OCI-LY1 (cell line): ENCODE results near the gene PRPF31.

Experiments used
- H2AFZ ChIP-seq: fragments of 200-600 bp; sonication (generic), shearing (Covaris generic); 2 replicates; pipeline ENCODE4 v1.6.0; 2014; ENCODE audit warnings: antibody characterized with exemption, mild to moderate bottlenecking, low read length
- H3F3A ChIP-seq: fragments of 200-600 bp; sonication (generic), shearing (Covaris generic); 2 replicates; pipeline ENCODE4 v1.6.0; 2014; ENCODE audit warnings: mild to moderate bottlenecking, antibody characterized with exemption, low read length, moderate library complexity; ENCODE audit not compliant: insufficient read depth
- H3K27ac ChIP-seq: fragments of 200-600 bp; sonication (generic); 2 replicates; pipeline ENCODE4 v1.5.1; 2014; ENCODE audit warnings: low read length, mixed run types, mild to moderate bottlenecking, low read depth; ENCODE audit not compliant: poor library complexity, severe bottlenecking
- H3K27me3 ChIP-seq: fragments of 200-600 bp; sonication (generic); 2 replicates; pipeline ENCODE4 v1.6.0; 2014; ENCODE audit warnings: antibody characterized with exemption, mild to moderate bottlenecking, low read length, moderate library complexity; ENCODE audit not compliant: insufficient read depth
- H3K36me3 ChIP-seq: fragments of 200-600 bp; sonication (generic); 2 replicates; pipeline ENCODE4 v1.6.1; 2014; ENCODE audit warnings: mild to moderate bottlenecking, antibody characterized with exemption, low read length, moderate library complexity, mixed read lengths; ENCODE audit not compliant: insufficient read depth
- H3K4me1 ChIP-seq: fragments of 200-600 bp; sonication (generic); 2 replicates; pipeline ENCODE4 v1.5.1; 2014; ENCODE audit warnings: mild to moderate bottlenecking, low read length, moderate library complexity; ENCODE audit not compliant: insufficient read depth, severe bottlenecking
- H3K4me2 ChIP-seq: fragments of 200-600 bp; sonication (generic), shearing (Covaris generic); 2 replicates; pipeline ENCODE4 v1.6.1; 2014; ENCODE audit warnings: low read length
- H3K4me3 ChIP-seq: fragments of 200-600 bp; sonication (generic); 2 replicates; pipeline ENCODE4 v1.5.1; 2014; ENCODE audit warnings: low read length, low read depth, mild to moderate bottlenecking, mixed read lengths; ENCODE audit not compliant: poor library complexity, severe bottlenecking
- H3K79me2 ChIP-seq: fragments of 200-600 bp; shearing (Covaris generic); 2 replicates; pipeline ENCODE4 v1.6.1; 2016; ENCODE audit warnings: mixed run types, low read length, mixed read lengths; ENCODE audit not compliant: insufficient read depth
- H3K9ac ChIP-seq: fragments of 200-600 bp; sonication (generic), shearing (Covaris generic); 2 replicates; pipeline ENCODE4 v1.6.1; 2014; ENCODE audit warnings: mild to moderate bottlenecking, low read length, mixed read lengths
- H3K9me2 ChIP-seq: fragments of 200-600 bp; sonication (generic), shearing (Covaris generic); 2 replicates; pipeline ENCODE4 v1.6.1; 2014; ENCODE audit warnings: low read depth, mild to moderate bottlenecking, low read length, mixed read lengths
- H3K9me3 ChIP-seq: fragments of 200-600 bp; shearing (Covaris generic); 2 replicates; pipeline ENCODE4 v1.6.1; 2014; ENCODE audit warnings: low read length, mixed read lengths
- H4K20me1 ChIP-seq: fragments of 200-600 bp; sonication (generic), shearing (Covaris generic); 2 replicates; pipeline ENCODE4 v1.6.0; 2016; ENCODE audit warnings: mild to moderate bottlenecking, low read length; ENCODE audit not compliant: insufficient read depth
- EZH2 ChIP-seq: fragments of 200-600 bp; sonication (generic), shearing (Covaris generic); IDR thresholded peaks from 2 replicates; pipeline ENCODE4 v1.8.0; 2017; ENCODE audit warnings: borderline replicate concordance, mixed run types, mild to moderate bottlenecking, antibody characterized with exemption, low read length, moderate library complexity, mixed read lengths
- TF ChIP-seq, protein P1 (sequence below): fragments of 200-600 bp; sonication (generic), shearing (Covaris generic); IDR thresholded peaks from 2 replicates; pipeline ENCODE4 v1.5.1; 2017; ENCODE audit warnings: mild to moderate bottlenecking, antibody characterized with exemption, low read length, moderate library complexity, mixed read lengths

PRPF31 gene

GRCh38 chr19:54164369-54165068, 49.0 kb downstream of the PRPF31 start:
- H3K9ac ChIP-seq = no peak overlapping the region
- H3K4me3 ChIP-seq = no peak overlapping the region
- H3K27me3 ChIP-seq = no peaks in the 10 kb centered on the region
- H3K4me1 ChIP-seq = peaks cover 21% of the 10 kb centered on the region
- no peaks in the 10 kb centered on the region for H3K79me2 ChIP-seq
- H3K27ac ChIP-seq = no peak overlapping the region
- H3F3A ChIP-seq = no peaks in the 10 kb centered on the region
- no peaks in the 10 kb centered on the region for H3K9me3 ChIP-seq
- TF ChIP-seq, protein P1, sequence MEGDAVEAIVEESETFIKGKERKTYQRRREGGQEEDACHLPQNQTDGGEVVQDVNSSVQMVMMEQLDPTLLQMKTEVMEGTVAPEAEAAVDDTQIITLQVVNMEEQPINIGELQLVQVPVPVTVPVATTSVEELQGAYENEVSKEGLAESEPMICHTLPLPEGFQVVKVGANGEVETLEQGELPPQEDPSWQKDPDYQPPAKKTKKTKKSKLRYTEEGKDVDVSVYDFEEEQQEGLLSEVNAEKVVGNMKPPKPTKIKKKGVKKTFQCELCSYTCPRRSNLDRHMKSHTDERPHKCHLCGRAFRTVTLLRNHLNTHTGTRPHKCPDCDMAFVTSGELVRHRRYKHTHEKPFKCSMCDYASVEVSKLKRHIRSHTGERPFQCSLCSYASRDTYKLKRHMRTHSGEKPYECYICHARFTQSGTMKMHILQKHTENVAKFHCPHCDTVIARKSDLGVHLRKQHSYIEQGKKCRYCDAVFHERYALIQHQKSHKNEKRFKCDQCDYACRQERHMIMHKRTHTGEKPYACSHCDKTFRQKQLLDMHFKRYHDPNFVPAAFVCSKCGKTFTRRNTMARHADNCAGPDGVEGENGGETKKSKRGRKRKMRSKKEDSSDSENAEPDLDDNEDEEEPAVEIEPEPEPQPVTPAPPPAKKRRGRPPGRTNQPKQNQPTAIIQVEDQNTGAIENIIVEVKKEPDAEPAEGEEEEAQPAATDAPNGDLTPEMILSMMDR = no peak
- no peak for TF ChIP-seq EZH2
- no peaks in the 10 kb centered on the region for H4K20me1 ChIP-seq
- H2AFZ ChIP-seq = no peak overlapping the region
- no peaks in the 10 kb centered on the region; the same call in 1 of the 2 replicates for H3K36me3 ChIP-seq
- H3K9me2 ChIP-seq = no peaks in the 10 kb centered on the region
- H3K4me2 ChIP-seq = no peak overlapping the region

DNA sequence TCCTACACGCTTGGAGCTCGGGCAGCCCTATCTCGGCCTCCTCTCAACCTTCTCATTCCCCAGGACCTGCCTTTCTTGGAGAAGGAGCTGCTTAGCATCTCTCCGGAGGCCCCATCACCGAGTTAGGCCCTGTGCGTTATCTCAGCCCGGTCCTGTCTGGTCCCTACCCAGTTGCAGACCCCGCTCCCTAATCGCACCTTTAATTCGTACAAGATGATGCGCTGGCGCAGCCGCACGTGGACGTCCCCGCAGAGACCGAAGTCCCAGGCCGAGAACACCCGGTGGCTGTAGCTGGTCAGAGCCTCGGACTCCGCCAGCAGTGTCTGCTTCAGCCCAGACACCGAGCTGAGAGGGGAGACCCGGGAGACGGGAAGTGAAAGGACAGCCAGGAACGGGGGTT, 49.7 kb downstream of the PRPF31 start:
- H3K4me1 ChIP-seq = peaks cover 21% of the 10 kb centered on the region
- H3K9me3 ChIP-seq = no peaks in the 10 kb centered on the region
- no peak for TF ChIP-seq EZH2
- TF ChIP-seq, protein P1 = no peak
- H3K36me3 ChIP-seq = no peaks in the 10 kb centered on the region; the same call in 1 of the 2 replicates
- no peaks in the 10 kb centered on the region for H4K20me1 ChIP-seq
- no peak overlapping the region for H3K27ac ChIP-seq
- no peak overlapping the region for H2AFZ ChIP-seq
- H3K27me3 ChIP-seq = no peaks in the 10 kb centered on the region
- H3F3A ChIP-seq = no peaks in the 10 kb centered on the region
- H3K4me3 ChIP-seq = no peak overlapping the region
- H3K9me2 ChIP-seq = no peaks in the 10 kb centered on the region
- no peak overlapping the region for H3K9ac ChIP-seq
- no peak overlapping the region for H3K4me2 ChIP-seq
- H3K79me2 ChIP-seq = no peaks in the 10 kb centered on the region

GRCh38 chr19:54168174-54168917, 52.8 kb downstream of the PRPF31 start:
- Histone ChIP-seq H3K9ac (no peak overlapping the region), H3F3A (no peaks in the 10 kb centered on the region), H2AFZ (no peak overlapping the region), H3K79me2 (no peaks in the 10 kb centered on the region), H3K9me2 (no peaks in the 10 kb centered on the region), H3K4me2 (no peak overlapping the region), H3K4me1 (peaks cover 3% of the 10 kb centered on the region), H3K4me3 (no peak overlapping the region), H3K36me3 (no peaks in the 10 kb centered on the region; the same call in 1 of the 2 replicates), H3K27ac (no peak overlapping the region), H4K20me1 (no peaks in the 10 kb centered on the region), H3K9me3 (no peaks in the 10 kb centered on the region), H3K27me3 (no peaks in the 10 kb centered on the region; the same call in 1 of the 2 replicates)
- TF ChIP-seq EZH2 = no peak
- TF ChIP-seq, protein P1 = peak; percentile 65
